Measurements from ENCODE around the gene RNF40.
"Not testable (repeated sequence)": the region's sequence is repeated elsewhere in the genome, so short reads cannot be mapped to it uniquely, and the experiment has no call there.

RNF40 gene

GRCh38 chr16:30820952-30821421 lies 58.9 kb downstream of the RNF40 start:
- DNase-seq (ENCODE audit: low read depth in 2 of 2), result no peak

DNA sequence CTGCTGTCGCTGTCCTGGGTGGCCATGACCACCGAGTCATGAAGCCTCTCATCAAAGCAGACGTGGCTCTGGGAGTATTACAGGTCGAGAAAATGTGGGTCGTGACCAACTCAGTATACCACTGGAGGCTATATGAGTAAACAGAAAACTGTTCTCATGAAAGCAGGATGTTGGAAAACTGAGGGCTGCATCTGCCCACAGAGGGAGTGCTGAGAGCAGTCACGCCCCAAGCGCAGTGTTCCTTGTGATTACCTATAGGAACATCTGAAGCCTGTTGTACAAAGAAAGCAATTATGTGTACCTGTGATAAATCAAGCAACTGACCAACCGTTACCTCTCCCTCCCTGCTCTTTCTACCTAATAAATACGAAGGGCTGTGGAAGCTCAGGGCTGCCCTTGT lies 59.3 kb downstream of the RNF40 start:
- DNase-seq (ENCODE audit: low read depth in 2 of 2), result not testable (repeated sequence)

DNA sequence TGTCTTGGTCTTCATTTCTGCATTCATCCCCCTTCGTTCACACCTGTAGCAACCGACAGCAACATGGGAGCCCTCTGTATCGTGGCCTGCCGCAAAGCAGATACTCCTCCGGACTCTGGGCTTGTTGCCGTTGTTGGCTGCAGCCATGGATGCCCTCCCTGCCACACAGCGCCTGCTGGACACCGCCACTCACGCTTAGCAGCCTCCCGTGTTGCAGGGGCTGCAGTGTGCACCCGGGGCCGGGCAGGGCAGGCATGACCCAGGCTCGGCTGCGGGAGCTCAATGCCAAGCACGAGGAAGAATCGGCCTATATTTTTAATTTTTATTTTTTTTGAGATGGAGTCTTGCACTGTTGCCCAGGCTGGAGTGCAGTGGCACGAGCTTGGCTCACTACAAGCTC lies 59.8 kb downstream of the RNF40 start:
- DNase-seq (ENCODE audit: low read depth in 2 of 2), result no peak

Data from stimulated activated CD8-positive, alpha-beta memory T cell treated with anti-CD3 and anti-CD28 coated beads, Interleukin-15, amount 100 ng/mL, for 48 hours (primary cell).